ENCODE data around the gene CCBE1.

DNA sequence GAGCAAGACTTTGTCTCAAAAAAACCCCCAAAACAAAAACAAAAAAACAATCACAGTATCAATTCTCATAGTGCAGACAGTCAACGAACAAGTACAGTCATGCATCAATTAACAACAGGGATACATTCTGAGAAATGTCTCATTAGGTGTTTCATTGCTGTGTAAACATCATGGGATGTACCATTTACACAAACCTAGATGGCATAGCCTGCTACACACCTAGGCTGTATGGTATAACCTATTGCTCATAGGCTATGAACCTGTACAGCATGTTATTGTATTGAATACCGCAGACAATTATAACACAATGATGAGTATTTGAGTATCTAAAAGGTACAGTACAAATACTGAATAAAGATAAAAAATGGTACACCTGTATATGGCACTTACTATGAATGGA lies 270.4 kb downstream of the CCBE1 start:
- TF ChIP-seq CTCF (conservative IDR thresholded peaks at IDR 0.05) (no peak), ZFX (IDR thresholded peaks at IDR 0.05) (no peak)

Data from C4-2B (cell line).